Stimulated activated CD4-positive, alpha-beta T cell treated with anti-CD3 and anti-CD28 coated beads, Interleukin-1b, Interleukin-23, amount 100 ng/mL, for 1 hour (primary cell): ENCODE results near the gene ZNF653.
"Not testable (repeated sequence)": the region's sequence is repeated elsewhere in the genome, so short reads cannot be mapped to it uniquely, and the experiment has no call there.

ENCODE experiments used
- DNase-seq, 2 donors: peaks; one replicate each; pipeline ENCODE4 v3.0.0-alpha.2; 2020; ENCODE audit warnings: low read depth in 2 of 2

ZNF653 gene

GRCh38 chr19:11481534-11482383, 23.9 kb downstream of the ZNF653 start:
- DNase-seq = peak in 1 of 2 donors; percentile 43

- DNase-seq = no peak
Measured at GRCh38 chr19:11480715-11481533, 24.7 kb downstream of the ZNF653 start, which contains the start of gene ELAVL3. Gene ELAVL3, minus strand, starts transcription at chr19:11481046. Its CDS starts 438 bp downstream, at chr19:11480608.

GRCh38 chr19:11479898-11480714, 25.5 kb downstream of the ZNF653 start:
- DNase-seq = no peak

- no peak for DNase-seq
Measured at GRCh38 chr19:11479090-11479897, 26.3 kb downstream of the ZNF653 start.

GRCh38 chr19:11478167-11479089, 27.2 kb downstream of the ZNF653 start:
- no peak for DNase-seq

- DNase-seq = no peak
Measured at GRCh38 chr19:11475861-11476260, 29.8 kb downstream of the ZNF653 start.

GRCh38 chr19:11475343-11475742, 30.3 kb downstream of the ZNF653 start:
- not testable (repeated sequence) for DNase-seq

- no peak for DNase-seq
Measured at GRCh38 chr19:11473725-11474124, 31.9 kb downstream of the ZNF653 start.

- DNase-seq = not testable (repeated sequence)
Measured at GRCh38 chr19:11468266-11468845, 37.3 kb downstream of the ZNF653 start.

- DNase-seq = no peak
Measured at GRCh38 chr19:11465600-11465999, 40.0 kb downstream of the ZNF653 start.

GRCh38 chr19:11464333-11465265, 41.0 kb downstream of the ZNF653 start:
- DNase-seq = no peak

GRCh38 chr19:11463391-11463790, 42.2 kb downstream of the ZNF653 start:
- no peak for DNase-seq

- DNase-seq = no peak
Measured at GRCh38 chr19:11461453-11461852, 44.2 kb downstream of the ZNF653 start.

GRCh38 chr19:11460207-11460606, 45.4 kb downstream of the ZNF653 start:
- no peak for DNase-seq

GRCh38 chr19:11458912-11459311, 46.7 kb downstream of the ZNF653 start:
- not testable (repeated sequence) for DNase-seq

GRCh38 chr19:11458236-11458900, 47.3 kb downstream of the ZNF653 start:
- no peak for DNase-seq

- DNase-seq = no peak
Measured at GRCh38 chr19:11457831-11458230, 47.8 kb downstream of the ZNF653 start.

GRCh38 chr19:11457115-11457514, 48.5 kb downstream of the ZNF653 start:
- DNase-seq = no peak
